ENCODE measurements around the gene CDK8. TPM values are rescaled to one million over a fixed set of nuclear protein-coding genes. Genes with fewer than 3 reads are reported as not detected.

Gene CDK8
- total RNA-seq, 2 experiments from 2014 or later = 16.8 to 22.3 TPM

GRCh38 chr13:26442541-26442940, 188.6 kb downstream of the CDK8 start:
- CTCF ChIA-PET (ENCODE audit: unreplicated experiment) = no interaction called here

GRCh38 chr13:26445092-26445491, 191.2 kb downstream of the CDK8 start:
- no peak for DNase-seq (ENCODE audit: low spot score)
- Histone ChIP-seq H3K79me2 (ENCODE audit: insufficient read depth, low read depth, low read length) (no peaks in the 10 kb centered on the region), H3K4me3 (ENCODE audit: low read depth, low read length, poor library complexity, severe bottlenecking) (no peak overlapping the region), H3K9me3 (ENCODE audit: low read length) (no peaks in the 10 kb centered on the region), H3K9me2 (ENCODE audit: insufficient read depth, low read length) (no peaks in the 10 kb centered on the region), H4K20me1 (ENCODE audit: insufficient read depth, low read length) (no peaks in the 10 kb centered on the region), H3K36me3 (ENCODE audit: insufficient read depth, low read length) (no peaks in the 10 kb centered on the region), H3K4me2 (ENCODE audit: low read length) (no peak overlapping the region), H3K27ac (ENCODE audit: low read depth, low read length, poor library complexity, severe bottlenecking) (no peak overlapping the region), H3K4me1 (ENCODE audit: insufficient read depth, low read length, poor library complexity, severe bottlenecking) (no peaks in the 10 kb centered on the region), H2AFZ (ENCODE audit: low read length) (no peak overlapping the region)
- no TSS peak for BruUV-seq (replicated peaks)
- intact Hi-C loops (cut with micrococcal nuclease; ENCODE audit: unreplicated experiment) = no loop called here
- TF ChIP-seq EZH2phosphoT487 (IDR thresholded peaks at IDR 0.05; ENCODE audit: borderline replicate concordance, low read depth, low read length) = no peak
- TF ChIP-seq, protein P1, sequence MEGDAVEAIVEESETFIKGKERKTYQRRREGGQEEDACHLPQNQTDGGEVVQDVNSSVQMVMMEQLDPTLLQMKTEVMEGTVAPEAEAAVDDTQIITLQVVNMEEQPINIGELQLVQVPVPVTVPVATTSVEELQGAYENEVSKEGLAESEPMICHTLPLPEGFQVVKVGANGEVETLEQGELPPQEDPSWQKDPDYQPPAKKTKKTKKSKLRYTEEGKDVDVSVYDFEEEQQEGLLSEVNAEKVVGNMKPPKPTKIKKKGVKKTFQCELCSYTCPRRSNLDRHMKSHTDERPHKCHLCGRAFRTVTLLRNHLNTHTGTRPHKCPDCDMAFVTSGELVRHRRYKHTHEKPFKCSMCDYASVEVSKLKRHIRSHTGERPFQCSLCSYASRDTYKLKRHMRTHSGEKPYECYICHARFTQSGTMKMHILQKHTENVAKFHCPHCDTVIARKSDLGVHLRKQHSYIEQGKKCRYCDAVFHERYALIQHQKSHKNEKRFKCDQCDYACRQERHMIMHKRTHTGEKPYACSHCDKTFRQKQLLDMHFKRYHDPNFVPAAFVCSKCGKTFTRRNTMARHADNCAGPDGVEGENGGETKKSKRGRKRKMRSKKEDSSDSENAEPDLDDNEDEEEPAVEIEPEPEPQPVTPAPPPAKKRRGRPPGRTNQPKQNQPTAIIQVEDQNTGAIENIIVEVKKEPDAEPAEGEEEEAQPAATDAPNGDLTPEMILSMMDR (conservative IDR thresholded peaks at IDR 0.05; ENCODE audit: low read length) = no peak
- POLR2A ChIA-PET = no interaction called here
- CTCF ChIA-PET (ENCODE audit: unreplicated experiment) = no interaction called here

More at GRCh38 chr13:26442541-26442940, 188.6 kb downstream of the CDK8 start:
- H3K4me2 ChIP-seq (ENCODE audit: low read length) = no peak overlapping the region
- no peak overlapping the region for H3K4me3 ChIP-seq (ENCODE audit: low read depth, low read length, poor library complexity, severe bottlenecking)
- no peak overlapping the region for H3K27ac ChIP-seq (ENCODE audit: low read depth, low read length, poor library complexity, severe bottlenecking)
- POLR2A ChIA-PET = no interaction called here
- no peaks in the 10 kb centered on the region for H3K79me2 ChIP-seq (ENCODE audit: insufficient read depth, low read depth, low read length)
- H4K20me1 ChIP-seq (ENCODE audit: insufficient read depth, low read length) = no peaks in the 10 kb centered on the region
- H3K36me3 ChIP-seq (ENCODE audit: insufficient read depth, low read length) = no peaks in the 10 kb centered on the region
- intact Hi-C loops (cut with micrococcal nuclease; ENCODE audit: unreplicated experiment) = no loop called here
- TF ChIP-seq, protein P1 (conservative IDR thresholded peaks at IDR 0.05; ENCODE audit: low read length) = no peak
- no peak for TF ChIP-seq EZH2phosphoT487 (IDR thresholded peaks at IDR 0.05; ENCODE audit: borderline replicate concordance, low read depth, low read length)
- H3K9me2 ChIP-seq (ENCODE audit: insufficient read depth, low read length) = no peaks in the 10 kb centered on the region
- no peaks in the 10 kb centered on the region for H3K9me3 ChIP-seq (ENCODE audit: low read length)
- DNase-seq (ENCODE audit: low spot score) = no peak
- H2AFZ ChIP-seq (ENCODE audit: low read length) = no peak overlapping the region
- no peaks in the 10 kb centered on the region for H3K4me1 ChIP-seq (ENCODE audit: insufficient read depth, low read length, poor library complexity, severe bottlenecking)
- no TSS peak for BruUV-seq (replicated peaks)

- CTCF ChIA-PET (ENCODE audit: unreplicated experiment) = no interaction called here
- no peak for DNase-seq (ENCODE audit: low spot score)
- no TSS peak for BruUV-seq (replicated peaks)
- Histone ChIP-seq H3K4me1 (ENCODE audit: insufficient read depth, low read length, poor library complexity, severe bottlenecking) (no peaks in the 10 kb centered on the region), H3K4me2 (ENCODE audit: low read length) (no peak overlapping the region), H3K4me3 (ENCODE audit: low read depth, low read length, poor library complexity, severe bottlenecking) (no peak overlapping the region), H3K36me3 (ENCODE audit: insufficient read depth, low read length) (no peaks in the 10 kb centered on the region), H3K79me2 (ENCODE audit: insufficient read depth, low read depth, low read length) (no peaks in the 10 kb centered on the region), H2AFZ (ENCODE audit: low read length) (no peak overlapping the region), H4K20me1 (ENCODE audit: insufficient read depth, low read length) (no peaks in the 10 kb centered on the region), H3K9me3 (ENCODE audit: low read length) (no peaks in the 10 kb centered on the region), H3K9me2 (ENCODE audit: insufficient read depth, low read length) (no peaks in the 10 kb centered on the region), H3K27ac (ENCODE audit: low read depth, low read length, poor library complexity, severe bottlenecking) (no peak overlapping the region)
- TF ChIP-seq EZH2phosphoT487 (IDR thresholded peaks at IDR 0.05; ENCODE audit: borderline replicate concordance, low read depth, low read length) = no peak
- TF ChIP-seq, protein P1 (conservative IDR thresholded peaks at IDR 0.05; ENCODE audit: low read length) = no peak
- POLR2A ChIA-PET = interaction anchor here (1.4 kb wide), 1 partner anchor 13 kb away, joined by 3 read pairs; no protein-coding TSS in a partner anchor
- intact Hi-C loops (cut with micrococcal nuclease; ENCODE audit: unreplicated experiment) = no loop called here
These were observed 192.8 kb downstream of the CDK8 start for GRCh38 chr13:26446751-26447150.
